ENCODE data around the gene ZPR1. TPM values are rescaled to one million over a fixed set of nuclear protein-coding genes. Genes with fewer than 3 reads are reported as not detected.

Gene ZPR1
- total RNA-seq, 1 experiment from 2014 or later: 89.5 TPM

DNA sequence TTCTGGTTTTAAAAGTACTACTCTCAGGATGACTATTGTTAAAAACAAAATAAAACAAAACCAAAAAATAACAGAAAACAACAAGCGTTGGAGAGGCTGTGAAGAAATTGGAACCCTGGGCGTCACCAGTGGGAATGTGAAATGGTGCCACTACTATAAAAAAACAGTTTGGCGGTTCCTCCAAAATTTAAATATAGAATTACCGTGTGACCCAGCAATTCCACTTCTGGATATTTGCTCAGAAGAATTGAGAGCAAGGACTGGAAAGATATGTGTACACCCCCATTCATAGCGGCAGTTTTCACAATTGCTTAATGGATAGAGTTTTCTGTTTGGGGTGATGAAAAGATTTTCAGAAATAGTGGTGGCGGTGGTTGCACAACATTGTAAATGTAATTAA is 26.7 kb upstream of the ZPR1 start:
- Histone ChIP-seq H3K4me2 (ENCODE audit: low read length) (no peak overlapping the region), H3K4me3 (ENCODE audit: low read length) (no peak overlapping the region), H3K27ac (ENCODE audit: low read length) (no peak overlapping the region), H3K9me3 (ENCODE audit: low read length) (no peaks in the 10 kb centered on the region), H3K9me2 (replicated peaks; ENCODE audit: low read length) (no peaks in the 10 kb centered on the region; the same call in 1 of the 2 replicates), H4K20me1 (ENCODE audit: low read length) (no peaks in the 10 kb centered on the region), H3K9ac (ENCODE audit: low read length) (no peak overlapping the region), H3F3A (ENCODE audit: low read length, unreplicated experiment) (no peaks in the 10 kb centered on the region), H3K4me1 (ENCODE audit: insufficient read depth, low read length) (no peaks in the 10 kb centered on the region), H3K36me3 (ENCODE audit: low read depth, low read length) (no peaks in the 10 kb centered on the region), H2AFZ (ENCODE audit: low read length) (no peak overlapping the region), H3K79me2 (ENCODE audit: low read length) (no peaks in the 10 kb centered on the region), H3K27me3 (ENCODE audit: low read length) (no peaks in the 10 kb centered on the region)
- ChIA-PET POLR2A (ENCODE audit: unreplicated experiment) (no interaction called here), CTCF (no interaction called here)
- TF ChIP-seq CTCF (conservative IDR thresholded peaks at IDR 0.05; ENCODE audit: low read depth, low read length): no peak
- TF ChIP-seq EZH2phosphoT487 (IDR thresholded peaks at IDR 0.05; ENCODE audit: borderline replicate concordance, low read length): no peak
- TF ChIP-seq EZH2 (IDR thresholded peaks at IDR 0.05; ENCODE audit: low read length, unreplicated experiment): no peak
- no peak for ATAC-seq
- no TSS peak for BruUV-seq (replicated peaks)
- intact Hi-C loops (cut with micrococcal nuclease): no loop called here
- no peak for DNase-seq

DNA sequence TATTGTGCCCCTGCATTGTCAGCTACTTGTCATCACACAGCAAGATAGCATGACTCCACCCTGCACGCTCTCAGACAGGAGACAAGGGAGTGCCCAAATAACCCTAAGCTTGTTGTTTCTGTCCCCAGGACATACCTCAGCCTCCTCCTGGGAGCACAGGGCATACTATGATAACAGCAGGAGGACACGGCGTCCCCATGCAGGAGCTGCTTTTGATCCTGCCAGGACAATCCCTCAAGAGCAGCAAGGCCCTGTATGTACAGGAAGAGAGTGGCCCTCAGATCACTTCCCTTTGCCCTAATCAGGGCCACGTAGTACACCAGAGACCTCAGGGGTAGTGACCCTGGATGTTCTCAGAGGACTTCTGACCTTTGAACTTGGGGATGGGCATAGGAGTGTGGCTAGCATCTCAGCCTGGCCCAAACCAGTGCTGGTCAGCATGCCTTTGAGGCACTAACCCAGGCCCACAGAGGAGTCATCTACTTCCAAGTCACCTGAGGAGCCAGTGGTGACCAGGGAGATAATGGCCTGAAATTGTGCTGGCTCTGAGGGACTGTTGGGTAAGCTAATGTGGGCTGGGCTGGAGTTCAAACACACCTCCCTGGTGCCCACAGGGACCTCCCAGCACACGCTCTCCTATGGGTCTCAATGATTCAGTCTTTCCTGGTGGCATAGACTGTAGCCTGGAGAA is 26.1 kb upstream of the ZPR1 start:
- H4K20me1 ChIP-seq (ENCODE audit: low read length): no peaks in the 10 kb centered on the region
- POLR2A ChIA-PET (ENCODE audit: unreplicated experiment): no interaction called here
- TF ChIP-seq EZH2phosphoT487 (IDR thresholded peaks at IDR 0.05; ENCODE audit: borderline replicate concordance, low read length) (no peak), EZH2 (IDR thresholded peaks at IDR 0.05; ENCODE audit: low read length, unreplicated experiment) (no peak), CTCF (conservative IDR thresholded peaks at IDR 0.05; ENCODE audit: low read depth, low read length) (no peak)
- H3K79me2 ChIP-seq (ENCODE audit: low read length): no peaks in the 10 kb centered on the region
- BruUV-seq (replicated peaks): no TSS peak
- CTCF ChIA-PET: no interaction called here
- H3K9ac ChIP-seq (ENCODE audit: low read length): no peak overlapping the region
- H3K4me1 ChIP-seq (ENCODE audit: insufficient read depth, low read length): peaks cover 2% of the 10 kb centered on the region; the same call in 1 of the 2 replicates
- H3K36me3 ChIP-seq (ENCODE audit: low read depth, low read length): no peaks in the 10 kb centered on the region
- DNase-seq (no peak), ATAC-seq (no peak)
- no peaks in the 10 kb centered on the region; the same call in 1 of the 2 replicates for H3K9me2 ChIP-seq (replicated peaks; ENCODE audit: low read length)
- no peak overlapping the region for H2AFZ ChIP-seq (ENCODE audit: low read length)
- H3K4me3 ChIP-seq (ENCODE audit: low read length): no peak overlapping the region
- H3K4me2 ChIP-seq (ENCODE audit: low read length): no peak overlapping the region
- no peaks in the 10 kb centered on the region for H3K27me3 ChIP-seq (ENCODE audit: low read length)
- no peak overlapping the region for H3K27ac ChIP-seq (ENCODE audit: low read length)
- H3F3A ChIP-seq (ENCODE audit: low read length, unreplicated experiment): no peaks in the 10 kb centered on the region
- intact Hi-C loops (cut with micrococcal nuclease): no loop called here
- no peaks in the 10 kb centered on the region for H3K9me3 ChIP-seq (ENCODE audit: low read length)

DNA sequence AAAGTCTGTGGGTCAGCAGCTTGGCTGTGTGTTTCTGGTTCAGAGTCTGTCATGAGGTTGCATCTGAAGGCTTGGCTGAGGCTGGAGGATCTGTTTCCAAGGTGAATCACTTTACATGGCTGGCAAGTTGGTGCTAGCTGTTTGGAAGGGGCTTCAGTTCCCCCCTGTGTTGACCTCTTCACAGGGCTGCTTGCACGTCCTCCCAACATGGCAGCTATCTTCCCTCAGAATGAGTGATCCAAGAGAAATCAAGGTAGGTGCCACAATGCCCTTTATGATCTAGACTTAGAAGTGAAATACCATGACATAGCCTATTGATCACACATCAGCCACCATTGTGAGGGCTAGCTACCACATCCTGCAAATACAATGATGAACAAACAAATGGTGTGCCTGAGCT is 25.3 kb upstream of the ZPR1 start:
- no peaks in the 10 kb centered on the region for H3K36me3 ChIP-seq (ENCODE audit: low read depth, low read length)
- H3K4me3 ChIP-seq (ENCODE audit: low read length): no peak overlapping the region
- H3K4me2 ChIP-seq (ENCODE audit: low read length): no peak overlapping the region
- H3K27ac ChIP-seq (ENCODE audit: low read length): no peak overlapping the region
- H3K9me2 ChIP-seq (replicated peaks; ENCODE audit: low read length): no peaks in the 10 kb centered on the region; the same call in 1 of the 2 replicates
- no TSS peak for BruUV-seq (replicated peaks)
- ATAC-seq (no peak), DNase-seq (no peak)
- H3F3A ChIP-seq (ENCODE audit: low read length, unreplicated experiment): no peaks in the 10 kb centered on the region
- no peak overlapping the region for H2AFZ ChIP-seq (ENCODE audit: low read length)
- no peaks in the 10 kb centered on the region for H3K79me2 ChIP-seq (ENCODE audit: low read length)
- intact Hi-C loops (cut with micrococcal nuclease): no loop called here
- H3K9me3 ChIP-seq (ENCODE audit: low read length): no peaks in the 10 kb centered on the region
- H4K20me1 ChIP-seq (ENCODE audit: low read length): no peaks in the 10 kb centered on the region
- peaks cover 6% of the 10 kb centered on the region; the same call in 1 of the 2 replicates for H3K4me1 ChIP-seq (ENCODE audit: insufficient read depth, low read length)
- ChIA-PET POLR2A (ENCODE audit: unreplicated experiment) (no interaction called here), CTCF (interaction anchor here (0.6 kb wide), 1 partner anchor 21 kb away, joined by 3 read pairs; no protein-coding TSS in a partner anchor)
- no peaks in the 10 kb centered on the region for H3K27me3 ChIP-seq (ENCODE audit: low read length)
- TF ChIP-seq CTCF (conservative IDR thresholded peaks at IDR 0.05; ENCODE audit: low read depth, low read length) (no peak), EZH2 (IDR thresholded peaks at IDR 0.05; ENCODE audit: low read length, unreplicated experiment) (no peak), EZH2phosphoT487 (IDR thresholded peaks at IDR 0.05; ENCODE audit: borderline replicate concordance, low read length) (no peak)
- H3K9ac ChIP-seq (ENCODE audit: low read length): no peak overlapping the region

Measured in PC-3 (cell line).